A204.1 (cell line): ENCODE data around the gene RBFA.

Experiments used
- FAIRE-seq: peaks from 2 replicates; lab custom pipeline; 2012; peaks lifted over from hg19 to GRCh38; lab: Jason Lieb, UNC

Gene RBFA

DNA sequence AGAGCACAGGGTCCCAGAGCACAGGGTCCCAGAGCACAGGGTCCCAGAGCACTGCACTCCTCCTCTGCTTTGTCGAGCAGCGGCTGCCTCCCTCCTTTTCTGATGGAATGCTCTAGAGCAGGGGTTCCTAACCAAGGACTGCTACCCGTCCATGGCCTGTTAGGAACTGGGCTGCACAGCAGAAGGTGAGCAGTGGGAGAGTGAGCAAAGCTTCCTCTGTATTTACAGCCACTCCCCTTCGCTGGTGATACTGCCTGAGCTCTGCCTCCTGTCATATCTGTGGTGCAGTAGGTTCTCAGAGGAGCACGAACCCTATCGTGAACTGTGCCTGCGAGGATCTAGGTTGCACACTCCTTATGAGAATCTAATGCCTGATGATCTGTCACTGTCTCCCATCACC, 41.7 kb downstream of the RBFA start:
- no peak for FAIRE-seq

DNA sequence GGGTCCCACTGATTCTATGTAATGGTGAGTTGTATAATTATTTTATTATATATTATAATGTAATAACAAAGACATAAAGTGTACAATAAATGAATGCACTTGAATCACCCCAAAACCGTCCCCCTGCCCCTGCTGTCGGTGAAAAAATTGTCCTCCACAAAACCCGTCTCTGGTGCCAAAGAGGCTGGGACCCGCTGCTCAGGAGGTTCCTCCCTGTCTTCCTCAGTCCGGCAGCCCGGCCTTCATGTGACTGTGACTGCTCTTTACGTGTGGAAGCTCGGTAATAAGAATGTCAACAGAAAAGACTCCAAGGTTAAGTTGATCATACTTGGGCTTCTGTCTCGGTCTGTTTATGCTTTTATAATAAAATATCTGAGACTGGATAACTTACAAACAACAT, 42.1 kb downstream of the RBFA start:
- no peak for FAIRE-seq

DNA sequence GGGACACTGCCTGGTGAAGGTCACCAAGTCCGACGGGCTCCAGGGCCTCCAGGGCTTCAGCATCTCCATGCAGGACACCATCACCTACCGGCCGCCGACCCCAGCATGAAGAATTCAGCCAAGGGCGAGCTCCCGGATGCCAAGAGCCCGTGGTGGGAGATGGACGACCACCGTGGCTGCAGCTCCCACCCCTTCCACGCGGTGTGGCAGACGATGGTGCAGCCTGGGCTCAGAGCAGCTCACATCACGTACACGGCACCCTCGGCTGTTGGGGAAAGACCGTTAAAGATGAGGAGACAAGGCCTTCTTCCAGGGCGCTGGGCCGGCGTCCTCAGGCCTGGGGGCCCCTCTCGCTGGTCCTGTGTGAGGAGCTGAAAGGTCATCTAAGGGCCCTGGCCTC, 43.6 kb downstream of the RBFA start:
- FAIRE-seq = no peak
